ENCODE measurements around the gene GEN1.

Gene GEN1

DNA sequence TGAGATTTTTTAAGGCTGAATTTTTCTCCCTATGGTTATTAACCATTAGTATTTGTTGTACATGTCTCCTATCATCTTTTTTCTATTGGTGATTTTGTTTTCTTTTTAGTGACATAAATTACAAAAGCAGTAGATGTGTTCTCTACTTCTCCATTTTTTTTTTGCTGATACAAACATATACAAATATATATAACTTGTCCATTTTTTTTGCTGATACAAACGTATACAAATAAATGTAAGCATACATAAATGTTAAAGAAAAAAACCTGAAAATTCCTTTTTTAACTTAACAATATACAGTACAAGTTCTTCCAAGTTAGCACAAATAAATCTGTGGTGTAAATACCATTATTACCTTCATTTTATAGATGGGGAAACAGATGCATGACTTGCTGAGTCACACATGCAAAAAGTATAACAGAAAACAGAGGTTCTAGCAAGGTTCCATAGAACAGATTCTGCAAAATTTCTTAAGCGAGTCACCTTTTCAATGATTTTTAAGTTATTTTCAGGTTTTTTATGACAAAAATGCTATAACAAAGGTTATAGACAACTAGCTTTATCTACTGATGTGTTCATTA, 64.4 kb downstream of the GEN1 start:
- Histone ChIP-seq H3K9me2 (replicated peaks; ENCODE audit: insufficient read depth, low read length) (no peaks in the 10 kb centered on the region), H3K27me3 (ENCODE audit: low read length) (no peaks in the 10 kb centered on the region), H3K9ac (ENCODE audit: low read length) (no peak overlapping the region), H3K36me3 (ENCODE audit: low read length) (no peaks in the 10 kb centered on the region), H3K4me2 (ENCODE audit: low read depth, low read length, poor library complexity, severe bottlenecking) (no peak overlapping the region), H3K27ac (ENCODE audit: low read depth, low read length) (no peak overlapping the region), H4K20me1 (ENCODE audit: low read depth, low read length) (no peaks in the 10 kb centered on the region), H3K9me3 (ENCODE audit: insufficient read depth, low read length) (no peaks in the 10 kb centered on the region), H3K4me3 (ENCODE audit: insufficient read depth, low read length, poor library complexity, severe bottlenecking) (no peak overlapping the region), H2AFZ (ENCODE audit: low read depth, low read length, severe bottlenecking) (no peak overlapping the region), H3F3A (ENCODE audit: insufficient read depth) (no peaks in the 10 kb centered on the region), H3K79me2 (ENCODE audit: insufficient read depth, low read length) (no peaks in the 10 kb centered on the region)
- TF ChIP-seq EZH2phosphoT487 (conservative IDR thresholded peaks at IDR 0.05; ENCODE audit: low read length), result no peak
- TF ChIP-seq, protein P1, sequence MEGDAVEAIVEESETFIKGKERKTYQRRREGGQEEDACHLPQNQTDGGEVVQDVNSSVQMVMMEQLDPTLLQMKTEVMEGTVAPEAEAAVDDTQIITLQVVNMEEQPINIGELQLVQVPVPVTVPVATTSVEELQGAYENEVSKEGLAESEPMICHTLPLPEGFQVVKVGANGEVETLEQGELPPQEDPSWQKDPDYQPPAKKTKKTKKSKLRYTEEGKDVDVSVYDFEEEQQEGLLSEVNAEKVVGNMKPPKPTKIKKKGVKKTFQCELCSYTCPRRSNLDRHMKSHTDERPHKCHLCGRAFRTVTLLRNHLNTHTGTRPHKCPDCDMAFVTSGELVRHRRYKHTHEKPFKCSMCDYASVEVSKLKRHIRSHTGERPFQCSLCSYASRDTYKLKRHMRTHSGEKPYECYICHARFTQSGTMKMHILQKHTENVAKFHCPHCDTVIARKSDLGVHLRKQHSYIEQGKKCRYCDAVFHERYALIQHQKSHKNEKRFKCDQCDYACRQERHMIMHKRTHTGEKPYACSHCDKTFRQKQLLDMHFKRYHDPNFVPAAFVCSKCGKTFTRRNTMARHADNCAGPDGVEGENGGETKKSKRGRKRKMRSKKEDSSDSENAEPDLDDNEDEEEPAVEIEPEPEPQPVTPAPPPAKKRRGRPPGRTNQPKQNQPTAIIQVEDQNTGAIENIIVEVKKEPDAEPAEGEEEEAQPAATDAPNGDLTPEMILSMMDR (IDR thresholded peaks at IDR 0.05; ENCODE audit: insufficient read depth, low read length, poor library complexity, severe bottlenecking), result no peak

DNA sequence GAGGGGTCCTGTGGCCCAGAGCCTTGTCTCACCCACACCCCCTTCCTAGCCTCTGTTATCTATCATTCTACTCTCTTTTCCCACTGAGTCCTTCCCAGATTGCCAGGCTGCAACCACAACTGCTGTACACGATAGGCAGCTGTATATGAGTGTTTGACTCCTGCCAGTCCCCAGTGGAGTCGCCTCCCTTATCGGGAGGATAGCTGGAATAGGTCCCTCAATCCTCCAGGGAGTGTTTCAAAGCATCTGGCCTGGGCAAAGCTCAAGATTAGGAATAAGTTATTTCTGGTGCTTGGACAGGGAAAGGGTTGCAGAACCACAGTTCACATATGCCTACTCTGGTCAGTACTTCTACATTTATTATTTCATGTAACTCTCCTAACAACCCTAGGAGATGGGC, 67.1 kb downstream of the GEN1 start:
- H3K4me2 ChIP-seq (ENCODE audit: low read depth, low read length, poor library complexity, severe bottlenecking), result no peak overlapping the region

DNA sequence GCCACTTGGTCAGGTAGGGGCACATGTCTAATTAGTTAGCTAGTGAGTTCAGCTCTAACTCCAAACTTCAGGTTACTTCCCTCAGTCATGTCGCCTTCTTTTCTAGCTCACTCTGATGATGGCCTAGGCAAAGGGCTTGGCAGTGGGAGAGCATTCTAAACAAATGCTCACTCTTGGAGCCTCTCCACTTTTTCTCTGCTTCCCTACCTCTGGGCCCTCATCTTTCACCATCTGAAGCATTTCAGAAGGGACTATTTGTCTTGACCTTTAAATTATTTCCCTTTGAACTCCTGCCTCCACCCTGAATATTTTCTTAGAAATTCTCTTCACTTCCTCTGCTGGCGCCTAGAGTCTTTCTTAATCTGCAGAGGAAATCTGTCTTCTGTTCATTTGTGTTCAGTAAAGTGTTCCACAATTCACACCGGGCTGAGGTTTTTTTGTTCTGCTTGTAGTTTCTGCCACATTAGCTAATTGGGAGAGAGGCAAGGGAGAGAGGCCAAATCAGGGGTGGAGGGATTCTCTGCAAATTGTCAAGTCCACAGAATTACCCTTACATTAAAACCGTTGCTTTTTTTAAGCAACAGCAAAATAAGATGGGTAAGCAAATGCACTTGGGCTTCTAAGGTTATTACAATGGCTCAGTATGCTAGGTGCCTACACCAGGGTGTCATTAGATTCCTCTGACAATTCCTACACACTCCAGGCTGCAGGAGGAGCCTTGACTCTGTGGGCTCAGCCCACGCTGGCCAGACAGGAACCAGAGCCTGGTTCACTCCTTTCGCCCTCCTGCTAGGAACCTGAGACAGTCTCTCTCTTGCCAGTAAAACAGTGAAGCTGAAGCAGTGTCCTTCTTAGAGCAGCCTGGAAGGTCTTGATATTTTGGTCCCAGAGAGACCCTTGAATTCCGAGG, 67.9 kb downstream of the GEN1 start:
- Histone ChIP-seq H3K9ac (ENCODE audit: low read length) (no peak overlapping the region), H2AFZ (ENCODE audit: low read depth, low read length, severe bottlenecking) (no peak overlapping the region)

More for the DNA sequence above, 67.1 kb downstream of the GEN1 start:
- no peaks in the 10 kb centered on the region for H3F3A ChIP-seq (ENCODE audit: insufficient read depth)
- H3K36me3 ChIP-seq (ENCODE audit: low read length), result no peaks in the 10 kb centered on the region
- H3K79me2 ChIP-seq (ENCODE audit: insufficient read depth, low read length), result no peaks in the 10 kb centered on the region
- H3K4me3 ChIP-seq (ENCODE audit: insufficient read depth, low read length, poor library complexity, severe bottlenecking), result no peak overlapping the region
- H3K27me3 ChIP-seq (ENCODE audit: low read length), result no peaks in the 10 kb centered on the region
- TF ChIP-seq, protein P1 (IDR thresholded peaks at IDR 0.05; ENCODE audit: insufficient read depth, low read length, poor library complexity, severe bottlenecking), result no peak
- TF ChIP-seq EZH2phosphoT487 (conservative IDR thresholded peaks at IDR 0.05; ENCODE audit: low read length), result no peak
- no peaks in the 10 kb centered on the region for H3K9me2 ChIP-seq (replicated peaks; ENCODE audit: insufficient read depth, low read length)
- no peak overlapping the region for H3K9ac ChIP-seq (ENCODE audit: low read length)
- no peaks in the 10 kb centered on the region for H3K9me3 ChIP-seq (ENCODE audit: insufficient read depth, low read length)
- no peaks in the 10 kb centered on the region for H4K20me1 ChIP-seq (ENCODE audit: low read depth, low read length)
- H3K27ac ChIP-seq (ENCODE audit: low read depth, low read length), result no peak overlapping the region
- no peak overlapping the region for H2AFZ ChIP-seq (ENCODE audit: low read depth, low read length, severe bottlenecking)

More for the DNA sequence above, 67.9 kb downstream of the GEN1 start:
- Histone ChIP-seq H3K27me3 (ENCODE audit: low read length) (no peaks in the 10 kb centered on the region), H3K79me2 (ENCODE audit: insufficient read depth, low read length) (no peaks in the 10 kb centered on the region), H3K9me3 (ENCODE audit: insufficient read depth, low read length) (no peaks in the 10 kb centered on the region), H3K27ac (ENCODE audit: low read depth, low read length) (no peak overlapping the region), H4K20me1 (ENCODE audit: low read depth, low read length) (no peaks in the 10 kb centered on the region), H3K36me3 (ENCODE audit: low read length) (no peaks in the 10 kb centered on the region), H3K9me2 (replicated peaks; ENCODE audit: insufficient read depth, low read length) (no peaks in the 10 kb centered on the region), H3K4me2 (ENCODE audit: low read depth, low read length, poor library complexity, severe bottlenecking) (no peak overlapping the region), H3F3A (ENCODE audit: insufficient read depth) (no peaks in the 10 kb centered on the region), H3K4me3 (ENCODE audit: insufficient read depth, low read length, poor library complexity, severe bottlenecking) (no peak overlapping the region)
- TF ChIP-seq, protein P1 (IDR thresholded peaks at IDR 0.05; ENCODE audit: insufficient read depth, low read length, poor library complexity, severe bottlenecking), result no peak
- no peak for TF ChIP-seq EZH2phosphoT487 (conservative IDR thresholded peaks at IDR 0.05; ENCODE audit: low read length)
